Bronchial epithelial cell (primary cell): ENCODE results near the gene KRTCAP2. TPM values are rescaled to one million over a fixed set of nuclear protein-coding genes. Genes with fewer than 3 reads are reported as not detected.

Source experiments
- DNase-seq: peaks from one replicate; pipeline ENCODE4 v3.0.0-alpha.2; 2010; ENCODE audit warnings: low read depth
- FAIRE-seq: peaks from 2 replicates; lab custom pipeline; 2011; peaks lifted over from hg19 to GRCh38; lab: Jason Lieb, UNC
- H3K27me3 ChIP-seq: 2 replicates; pipeline ENCODE4 v1.5.1; 2011; ENCODE audit warnings: low read length; ENCODE audit not compliant: control insufficient read depth, insufficient read depth
- H3K36me3 ChIP-seq: 2 replicates; pipeline ENCODE4 v1.5.1; 2011; ENCODE audit warnings: low read length; ENCODE audit not compliant: control insufficient read depth, insufficient read depth
- H3K4me3 ChIP-seq: 2 replicates; pipeline ENCODE4 v1.5.1; 2011; ENCODE audit warnings: mild to moderate bottlenecking, low read depth, low read length, control low read depth
- total RNA-seq: library from RNA; depleted of rRNA; stranded (reverse); fragments of >200 nt; gene quantifications from 2 replicates; pipeline ENCODE4 v1.2.1, GENCODE V29; 2014
- TF ChIP-seq, protein P1 (sequence below): IDR thresholded peaks from 2 replicates; pipeline ENCODE4 v1.5.1; 2011; ENCODE audit warnings: mild to moderate bottlenecking, moderate library complexity, low read length, control low read depth, inconsistent platforms; ENCODE audit not compliant: insufficient read depth, severe bottlenecking

Gene KRTCAP2
- total RNA-seq, 1 donor from 2014 or later, result 76.3 TPM

DNA sequence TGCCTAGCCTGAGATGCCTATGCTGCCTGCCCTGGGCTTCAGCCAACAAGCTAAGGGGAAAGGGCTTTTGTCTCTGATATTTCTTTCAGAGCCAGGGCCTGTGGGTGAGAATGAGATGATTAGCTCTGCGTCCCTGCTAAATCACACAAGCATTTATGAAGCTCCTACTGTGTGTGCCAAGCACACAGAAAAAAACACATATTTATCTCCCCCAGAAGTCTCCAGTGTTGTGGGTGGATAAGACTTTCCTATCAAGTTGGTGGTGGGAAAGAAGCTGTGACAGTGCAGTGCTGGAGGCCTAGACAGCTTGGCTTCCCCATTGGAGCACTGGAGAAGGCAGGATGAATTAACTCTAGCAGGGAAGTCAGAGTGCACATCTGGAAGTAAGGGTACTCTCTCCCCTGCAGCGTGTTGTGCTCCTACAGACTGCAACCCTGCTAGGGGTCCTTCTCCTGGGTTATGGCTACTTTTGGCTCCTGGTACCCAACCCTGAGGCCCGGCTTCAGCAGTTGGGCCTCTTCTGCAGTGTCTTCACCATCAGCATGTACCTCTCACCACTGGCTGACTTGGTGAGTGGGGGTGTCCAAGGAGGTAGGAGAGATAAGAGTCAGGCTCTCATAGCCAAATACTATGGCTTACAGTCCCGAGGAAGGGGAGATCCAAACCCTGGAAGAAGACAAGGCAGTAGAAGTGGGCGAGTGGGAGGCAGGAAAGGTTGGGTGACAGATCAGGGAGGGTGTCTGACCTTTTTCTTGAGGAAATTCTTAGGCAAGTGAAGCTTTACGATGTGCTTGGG, 35.8 kb downstream of the KRTCAP2 start:
- Histone ChIP-seq H3K27me3 (no peaks in the 10 kb centered on the region), H3K36me3 (peaks cover 17% of the 10 kb centered on the region), H3K4me3 (no peak overlapping the region)
- FAIRE-seq (no peak), DNase-seq (no peak)
- TF ChIP-seq, protein P1, sequence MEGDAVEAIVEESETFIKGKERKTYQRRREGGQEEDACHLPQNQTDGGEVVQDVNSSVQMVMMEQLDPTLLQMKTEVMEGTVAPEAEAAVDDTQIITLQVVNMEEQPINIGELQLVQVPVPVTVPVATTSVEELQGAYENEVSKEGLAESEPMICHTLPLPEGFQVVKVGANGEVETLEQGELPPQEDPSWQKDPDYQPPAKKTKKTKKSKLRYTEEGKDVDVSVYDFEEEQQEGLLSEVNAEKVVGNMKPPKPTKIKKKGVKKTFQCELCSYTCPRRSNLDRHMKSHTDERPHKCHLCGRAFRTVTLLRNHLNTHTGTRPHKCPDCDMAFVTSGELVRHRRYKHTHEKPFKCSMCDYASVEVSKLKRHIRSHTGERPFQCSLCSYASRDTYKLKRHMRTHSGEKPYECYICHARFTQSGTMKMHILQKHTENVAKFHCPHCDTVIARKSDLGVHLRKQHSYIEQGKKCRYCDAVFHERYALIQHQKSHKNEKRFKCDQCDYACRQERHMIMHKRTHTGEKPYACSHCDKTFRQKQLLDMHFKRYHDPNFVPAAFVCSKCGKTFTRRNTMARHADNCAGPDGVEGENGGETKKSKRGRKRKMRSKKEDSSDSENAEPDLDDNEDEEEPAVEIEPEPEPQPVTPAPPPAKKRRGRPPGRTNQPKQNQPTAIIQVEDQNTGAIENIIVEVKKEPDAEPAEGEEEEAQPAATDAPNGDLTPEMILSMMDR, result no peak

DNA sequence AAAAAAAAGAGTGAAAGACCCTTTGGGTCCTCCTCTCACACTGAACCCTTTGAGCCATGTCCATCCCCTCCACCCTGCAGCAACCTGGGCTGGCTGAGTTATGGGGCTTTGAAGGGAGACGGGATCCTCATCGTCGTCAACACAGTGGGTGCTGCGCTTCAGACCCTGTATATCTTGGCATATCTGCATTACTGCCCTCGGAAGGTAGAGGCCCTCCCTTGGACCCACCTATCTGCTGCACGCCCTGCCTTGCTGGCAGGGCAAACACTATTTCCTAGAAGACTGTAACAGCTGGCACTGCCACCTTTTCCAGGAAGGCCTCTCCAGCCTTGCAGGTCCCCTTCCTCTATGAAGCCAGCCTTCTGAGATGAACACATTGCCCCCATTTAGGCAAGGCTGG, 36.4 kb downstream of the KRTCAP2 start:
- TF ChIP-seq, protein P1, result no peak
- H3K27me3 ChIP-seq, result no peaks in the 10 kb centered on the region
- no peak for DNase-seq
- peaks cover 20% of the 10 kb centered on the region for H3K36me3 ChIP-seq
- H3K4me3 ChIP-seq, result peak overlapping the region; percentile 24
- FAIRE-seq, result no peak

DNA sequence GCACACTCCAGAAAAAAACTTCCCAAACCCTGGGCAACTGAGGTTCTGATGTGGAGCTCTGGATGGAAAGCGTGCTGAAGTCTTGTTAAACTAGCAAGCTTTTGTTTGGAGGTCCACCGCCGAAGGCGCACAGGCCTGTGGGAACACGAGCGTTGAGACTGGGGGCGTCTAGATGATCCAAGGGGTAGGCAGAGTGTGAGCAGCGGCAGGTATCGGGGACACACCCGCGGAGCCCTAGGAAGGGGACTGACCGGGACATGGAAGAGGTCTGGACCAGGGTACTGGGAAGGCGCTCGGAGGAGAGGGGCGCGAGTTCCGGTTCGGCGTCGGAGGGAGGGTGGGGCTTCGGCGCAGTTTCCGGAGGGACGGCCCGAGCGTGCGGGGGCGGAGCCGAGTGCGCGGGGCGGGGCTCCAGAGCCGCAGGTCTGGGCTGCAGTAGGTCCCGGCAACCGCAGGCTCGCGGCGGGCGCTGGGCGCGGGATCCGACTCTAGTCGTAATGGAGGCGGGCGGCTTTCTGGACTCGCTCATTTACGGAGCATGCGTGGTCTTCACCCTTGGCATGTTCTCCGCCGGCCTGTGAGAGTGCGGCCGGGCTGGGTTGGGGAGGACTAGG, 37.6 kb downstream of the KRTCAP2 start, which contains the start of gene SLC50A1:
Gene SLC50A1, plus strand, starts transcription at position 438 of the 614 bp plus-strand sequence. Its CDS starts 60 bp downstream, at position 498.
- Histone ChIP-seq H3K4me3 (peak within 1 kb of the TSS; percentile 84), H3K36me3 (peaks cover 28% of the 10 kb centered on the region), H3K27me3 (no peaks in the 10 kb centered on the region)
- FAIRE-seq, result no peak
- TF ChIP-seq, protein P1, result peak; percentile 16
- DNase-seq, result peak; percentile 84

DNA sequence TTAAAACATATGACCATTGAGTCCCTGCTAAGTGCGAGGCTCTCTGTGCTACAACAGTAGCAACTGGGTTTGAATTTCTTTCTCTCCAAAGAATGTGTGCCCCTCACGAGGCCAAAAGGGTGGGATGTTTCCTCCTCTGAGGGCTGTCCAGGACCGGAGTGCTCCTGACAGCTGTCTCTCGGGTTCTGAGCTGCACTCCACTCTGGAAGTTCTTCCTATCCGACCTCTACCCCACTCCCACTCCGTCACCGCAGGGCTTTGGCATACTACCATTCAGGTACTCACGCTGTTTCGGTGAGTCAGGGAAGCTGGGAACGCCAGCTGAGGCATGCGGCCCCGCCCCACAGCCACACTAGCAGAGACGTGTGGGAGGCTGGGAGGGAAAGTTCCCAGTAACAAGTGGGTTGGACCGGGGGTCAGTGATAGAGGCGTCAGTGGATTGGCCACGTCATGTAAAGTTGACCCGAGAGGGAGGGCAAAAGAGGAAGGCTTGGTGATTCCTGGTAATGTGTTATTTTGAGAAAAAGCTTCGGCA, 38.2 kb downstream of the KRTCAP2 start:
- H3K4me3 ChIP-seq, result peak overlapping the region; percentile 84
- TF ChIP-seq, protein P1, result no peak
- peaks cover 28% of the 10 kb centered on the region for H3K36me3 ChIP-seq
- no peaks in the 10 kb centered on the region for H3K27me3 ChIP-seq
- FAIRE-seq (peak; percentile 89), DNase-seq (peak; percentile 98)

DNA sequence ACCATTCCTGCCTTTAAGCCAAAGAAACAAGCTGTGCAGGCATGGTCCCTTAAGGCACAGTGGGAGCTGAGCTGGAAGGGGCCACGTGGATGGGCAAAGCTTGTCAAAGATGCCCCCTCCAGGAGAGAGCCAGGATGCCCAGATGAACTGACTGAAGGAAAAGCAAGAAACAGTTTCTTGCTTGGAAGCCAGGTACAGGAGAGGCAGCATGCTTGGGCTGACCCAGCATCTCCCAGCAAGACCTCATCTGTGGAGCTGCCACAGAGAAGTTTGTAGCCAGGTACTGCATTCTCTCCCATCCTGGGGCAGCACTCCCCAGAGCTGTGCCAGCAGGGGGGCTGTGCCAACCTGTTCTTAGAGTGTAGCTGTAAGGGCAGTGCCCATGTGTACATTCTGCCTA, 38.8 kb downstream of the KRTCAP2 start:
- TF ChIP-seq, protein P1, result peak; percentile 2
- DNase-seq (no peak), FAIRE-seq (no peak)
- Histone ChIP-seq H3K27me3 (no peaks in the 10 kb centered on the region), H3K36me3 (peaks cover 28% of the 10 kb centered on the region), H3K4me3 (no peak overlapping the region)
